ENCODE measurements around the gene NUP210L.

- TF ChIP-seq CTCF (IDR thresholded peaks at IDR 0.05) (no peak), POLR2A (IDR thresholded peaks at IDR 0.05) (no peak)
Observed at GRCh38 chr1:153962088-153963029, 192.5 kb downstream of the NUP210L start.

Measured in heart left ventricle (tissue), 13 donors.